ENCODE measurements around the gene AQR. TPM values are rescaled to one million over a fixed set of nuclear protein-coding genes. Genes with fewer than 3 reads are reported as not detected.
"Not testable (repeated sequence)": the region's sequence is repeated elsewhere in the genome, so short reads cannot be mapped to it uniquely, and the experiment has no call there.

The AQR gene
- polyA plus RNA-seq, 1 of the 3 experiments (the other 2 are of a cell fraction): 11.6 TPM

DNA sequence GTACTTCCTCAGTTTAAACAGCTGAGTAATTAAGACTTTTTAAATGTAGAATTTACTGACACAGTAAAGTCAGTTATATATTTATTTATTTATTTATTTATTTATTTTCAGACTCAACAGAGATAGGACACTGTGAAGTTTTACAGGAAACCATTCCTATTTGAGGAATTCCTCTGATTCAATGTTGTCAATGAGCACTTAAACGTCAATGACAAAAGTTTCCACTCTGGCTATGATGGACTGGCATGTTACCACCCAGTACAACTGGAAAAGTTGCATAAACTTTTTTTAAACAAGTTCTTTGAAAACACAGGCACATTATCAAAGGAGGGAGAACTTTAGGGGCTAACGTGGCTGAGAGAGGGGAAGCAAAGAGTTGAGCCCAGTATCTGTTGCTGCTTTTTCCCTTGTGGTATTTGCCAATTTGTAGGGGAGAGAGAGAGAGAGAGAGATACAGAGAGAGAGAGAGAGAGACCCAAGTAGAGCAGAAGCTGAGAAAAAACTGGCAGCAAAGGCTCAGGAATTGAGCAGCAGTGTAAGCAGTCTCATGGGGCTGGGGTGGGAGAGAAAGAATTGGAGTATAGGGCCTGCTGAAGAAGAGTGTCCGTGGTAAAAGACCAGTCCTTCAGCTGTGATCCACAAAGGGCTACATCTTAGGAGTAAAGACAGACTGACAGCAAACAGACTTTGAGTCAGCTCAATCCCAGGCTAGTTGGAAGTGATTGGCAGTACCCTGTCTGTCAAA lies 155.9 kb downstream of the AQR start:
- Histone ChIP-seq H2AFZ (ENCODE audit: low read depth) (peak overlapping the region; percentile 13; the same call in 1 of the 2 replicates), H3K4me1 (ENCODE audit: control insufficient read depth in 1 of 2, insufficient read depth in 2 of 2, low read depth in 1 of 2, low read length in 1 of 2) (peaks cover 9 to 16% of the 10 kb centered on the region in 2 experiments), H3K9me3 (no peaks in the 10 kb centered on the region), H3K9me2 (no peaks in the 10 kb centered on the region), H3K36me3 (replicated peaks in 1 of 2; ENCODE audit: control insufficient read depth in 1 of 2, insufficient read depth in 2 of 2, low read length in 1 of 2) (no peaks in the 10 kb centered on the region), H3K79me2 (ENCODE audit: insufficient read depth) (no peaks in the 10 kb centered on the region), H3K4me2 (no peak overlapping the region), H3K27me3 (ENCODE audit: insufficient read depth) (no peaks in the 10 kb centered on the region), H4K20me1 (ENCODE audit: insufficient read depth) (no peaks in the 10 kb centered on the region), H3K4me3 (ENCODE audit: low read depth in 2 of 2, low read length in 1 of 2) (no peak overlapping the region), H3K9ac (no peak overlapping the region), H3F3A (replicated peaks; ENCODE audit: insufficient read depth) (peaks cover 47% of the 10 kb centered on the region), H3K27ac (ENCODE audit: low read depth in 2 of 2, low read length in 1 of 2) (peak overlapping the region in 1 of 2 experiments; percentile 94; a peak in 2 of 4 replicates)
- TF ChIP-seq FOXJ3 (CRISPR knock-in tag; IDR thresholded peaks at IDR 0.05) (no peak), MXI1 (IDR thresholded peaks at IDR 0.05; ENCODE audit: low read depth, low read length) (no peak), SMC3 (IDR thresholded peaks at IDR 0.05; ENCODE audit: low read depth, low read length) (no peak), RXRA (IDR thresholded peaks at IDR 0.05; ENCODE audit: borderline replicate concordance, low read depth) (no peak), POLR2AphosphoS5 (IDR thresholded peaks at IDR 0.05; ENCODE audit: low read depth, low read length) (no peak), EZH2phosphoT487 (IDR thresholded peaks at IDR 0.05; ENCODE audit: borderline replicate concordance, low read depth) (no peak), RFX5 (IDR thresholded peaks at IDR 0.05; ENCODE audit: low read length) (no peak), TEAD4 (IDR thresholded peaks at IDR 0.05; ENCODE audit: borderline replicate concordance, insufficient read depth) (no peak), YY1 (IDR thresholded peaks at IDR 0.05; ENCODE audit: low read depth) (no peak), ELF1 (IDR thresholded peaks at IDR 0.05) (no peak), SIN3A (IDR thresholded peaks at IDR 0.05; ENCODE audit: borderline replicate concordance, low read depth, low read length) (no peak)
- TF ChIP-seq, protein P1, sequence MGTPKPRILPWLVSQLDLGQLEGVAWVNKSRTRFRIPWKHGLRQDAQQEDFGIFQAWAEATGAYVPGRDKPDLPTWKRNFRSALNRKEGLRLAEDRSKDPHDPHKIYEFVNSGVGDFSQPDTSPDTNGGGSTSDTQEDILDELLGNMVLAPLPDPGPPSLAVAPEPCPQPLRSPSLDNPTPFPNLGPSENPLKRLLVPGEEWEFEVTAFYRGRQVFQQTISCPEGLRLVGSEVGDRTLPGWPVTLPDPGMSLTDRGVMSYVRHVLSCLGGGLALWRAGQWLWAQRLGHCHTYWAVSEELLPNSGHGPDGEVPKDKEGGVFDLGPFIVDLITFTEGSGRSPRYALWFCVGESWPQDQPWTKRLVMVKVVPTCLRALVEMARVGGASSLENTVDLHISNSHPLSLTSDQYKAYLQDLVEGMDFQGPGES (IDR thresholded peaks at IDR 0.05; ENCODE audit: low read depth, low read length): no peak
- 78% methylated on average over 3 of the region's 3 CpGs for WGBS (ENCODE audit: low lambda C conversion rate)
- DNase-seq: no peak
- POLR2A ChIA-PET: no interaction called here
- CTCF ChIA-PET: interaction anchor here (0.6 to 1.2 kb wide), 2 partner anchors 12 to 39 kb away, joined by 3 read pairs; no protein-coding TSS in a partner anchor

DNA sequence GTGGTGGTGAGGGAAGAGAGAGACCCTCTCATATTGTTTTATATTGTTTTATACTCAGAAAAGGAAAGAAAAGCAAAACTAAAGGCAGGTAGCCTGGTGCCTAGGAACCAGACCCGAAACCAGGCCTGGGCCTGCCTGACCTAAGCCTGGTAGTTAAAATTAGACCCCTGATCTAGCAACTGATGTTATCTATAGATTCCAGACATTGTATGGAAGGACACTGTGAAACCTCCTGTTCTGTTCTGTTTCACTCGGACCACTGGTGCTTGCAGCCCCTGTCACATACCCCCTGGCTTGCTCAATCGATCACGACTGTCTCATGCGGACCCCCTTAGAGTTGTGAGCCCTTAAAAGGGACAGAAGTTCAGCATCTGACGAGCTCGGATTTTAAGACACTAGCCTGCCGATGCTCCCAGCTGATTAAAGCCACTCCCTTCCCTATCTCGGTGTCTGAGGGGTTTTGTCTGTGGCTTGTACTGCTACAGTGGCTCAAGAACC lies 156.6 kb downstream of the AQR start:
- H3K79me2 ChIP-seq (ENCODE audit: insufficient read depth); H3K9me2 ChIP-seq; H4K20me1 ChIP-seq (ENCODE audit: insufficient read depth); POLR2A ChIA-PET; CTCF ChIA-PET; H3K9me3 ChIP-seq; H3K27me3 ChIP-seq (ENCODE audit: insufficient read depth); DNase-seq; H3K4me3 ChIP-seq (ENCODE audit: low read depth in 2 of 2, low read length in 1 of 2); H3K36me3 ChIP-seq (replicated peaks in 1 of 2; ENCODE audit: control insufficient read depth in 1 of 2, insufficient read depth in 2 of 2, low read length in 1 of 2): not testable (repeated sequence)
- WGBS (ENCODE audit: low lambda C conversion rate): 66% methylated on average over 9 of the region's 9 CpGs
- peak; percentile 81 for TF ChIP-seq GATA2 (CRISPR knock-in tag; IDR thresholded peaks at IDR 0.05)
- TF ChIP-seq EP300 (IDR thresholded peaks at IDR 0.05; ENCODE audit: borderline replicate concordance in 1 of 2, low read depth in 1 of 2, low read length in 1 of 2): 0 out of 4 replicates have a peak, but pooled peaks of 1 of the 2 experiments have one; percentile 13
- Histone ChIP-seq H3K9ac (peak overlapping the region; percentile 7; the same call in 1 of the 2 replicates), H2AFZ (ENCODE audit: low read depth) (peak overlapping the region; percentile 62; the same call in 1 of the 2 replicates), H3K4me2 (peak overlapping the region; percentile 39), H3F3A (replicated peaks; ENCODE audit: insufficient read depth) (peaks cover 40% of the 10 kb centered on the region), H3K27ac (ENCODE audit: low read depth in 2 of 2, low read length in 1 of 2) (peak overlapping the region; percentile 53 to 94), H3K4me1 (ENCODE audit: control insufficient read depth in 1 of 2, insufficient read depth in 2 of 2, low read depth in 1 of 2, low read length in 1 of 2) (peaks cover 9 to 16% of the 10 kb centered on the region in 2 experiments)
